GM12891 (cell line): ENCODE data around the gene AMN1.

Experiments used
- POLR2A ChIP-seq: IDR thresholded peaks from 2 replicates; pipeline ENCODE4 v1.6.1; 2011; ENCODE audit warnings: low read depth, low read length, control low read depth
- TAF1 ChIP-seq: IDR thresholded peaks from 2 replicates; pipeline ENCODE4 v1.6.1; 2011; ENCODE audit warnings: low read depth, low read length, control low read depth

DNA sequence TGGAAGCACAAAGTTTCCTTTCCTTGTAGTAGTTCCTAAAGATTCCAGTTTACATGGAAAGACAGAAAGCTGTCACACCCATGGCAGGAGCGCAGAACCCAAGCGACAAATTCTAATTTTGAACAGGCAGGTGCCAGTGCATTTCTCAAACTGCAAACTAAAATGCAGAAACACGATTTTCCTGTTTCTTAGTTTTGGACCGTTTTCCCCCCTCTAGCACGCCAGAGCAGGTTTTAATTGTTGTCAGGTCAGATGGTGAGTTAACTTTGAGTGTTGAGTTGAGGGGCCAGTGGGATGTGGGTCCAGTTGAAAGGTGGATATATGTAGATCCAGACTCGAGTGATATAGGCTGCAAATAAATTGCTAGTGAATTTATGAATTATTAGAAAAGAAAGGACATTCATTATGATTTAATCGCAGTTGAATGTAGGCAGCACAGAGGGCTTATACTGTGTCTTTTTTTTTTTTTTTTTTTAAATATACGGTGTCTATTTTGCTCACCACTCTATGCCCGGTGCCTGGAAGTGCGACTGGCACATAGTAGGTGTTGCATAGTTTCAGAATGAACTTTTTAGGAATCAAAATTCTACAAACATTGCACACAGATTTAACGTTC, 70.2 kb downstream of the AMN1 start:
- TF ChIP-seq TAF1 = no peak
- no peak for TF ChIP-seq POLR2A
